ENCODE results near the gene EVI5.

EVI5 gene

DNA sequence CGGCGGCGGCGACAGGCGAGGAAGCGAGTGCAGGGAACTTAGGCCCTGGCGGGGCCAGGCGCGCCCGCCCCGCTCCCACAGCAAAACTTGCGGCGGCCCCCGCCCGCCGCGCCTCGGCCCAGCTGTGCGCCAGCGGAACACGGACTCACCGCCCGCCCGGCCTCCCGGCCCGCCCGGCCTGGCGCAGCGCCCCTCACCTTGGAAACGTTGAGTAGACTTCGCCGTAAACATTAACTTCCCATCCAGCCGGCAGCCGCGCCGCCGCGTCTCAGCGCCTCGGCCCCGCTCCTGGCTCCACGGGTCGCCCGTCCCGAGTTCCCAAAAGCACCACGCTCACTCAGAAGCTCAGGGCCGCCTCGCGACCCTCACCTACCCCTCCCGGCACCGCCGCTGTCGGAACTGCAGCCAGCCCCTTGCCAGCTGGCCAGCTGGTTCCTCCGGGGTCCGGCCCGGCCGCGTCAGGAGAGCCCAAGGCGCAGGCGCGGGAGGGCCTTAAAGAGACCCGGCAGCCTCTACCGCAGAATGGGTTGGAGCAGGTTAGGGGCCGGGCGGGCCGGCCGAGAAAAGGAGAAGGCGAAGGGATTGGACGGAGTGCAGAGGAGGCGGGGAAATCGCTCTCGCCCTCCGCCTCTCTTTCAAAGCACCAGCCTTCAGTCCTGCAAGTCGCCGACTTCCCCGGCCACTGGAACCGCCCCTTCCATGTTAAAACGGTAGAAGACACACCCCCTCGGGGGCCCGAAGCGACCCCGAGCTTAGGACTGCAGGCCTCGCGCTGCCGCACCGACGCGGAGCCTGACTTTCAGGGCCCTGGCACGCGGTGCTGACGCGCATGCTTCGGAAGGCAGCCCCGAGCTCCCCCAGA is at the start of gene EVI5:
Gene EVI5, minus strand, starts transcription at position 470 of the 862 bp plus-strand sequence. CDS start 48,562 bp downstream, outside the sequence.
- DNase-seq (ENCODE audit: low read depth) = peak; percentile 35

DNA sequence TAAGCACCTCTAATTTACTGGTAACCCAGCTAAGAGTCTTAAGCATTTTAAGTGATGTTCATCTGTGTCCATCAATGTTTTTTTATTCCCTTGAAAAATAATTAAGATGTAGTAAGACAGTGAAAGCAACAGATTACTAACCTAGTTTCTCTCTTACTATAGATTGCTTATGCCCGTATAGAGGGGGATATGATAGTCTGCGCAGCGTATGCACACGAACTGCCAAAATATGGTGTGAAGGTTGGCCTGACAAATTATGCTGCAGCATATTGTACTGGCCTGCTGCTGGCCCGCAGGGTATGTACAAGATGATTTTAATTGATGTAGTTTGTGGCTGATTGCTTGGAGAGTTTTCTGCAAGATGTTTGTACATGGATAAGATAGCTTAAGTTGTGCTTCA is 49.7 kb upstream of the EVI5 start:
- no peak for DNase-seq (ENCODE audit: low read depth)

DNA sequence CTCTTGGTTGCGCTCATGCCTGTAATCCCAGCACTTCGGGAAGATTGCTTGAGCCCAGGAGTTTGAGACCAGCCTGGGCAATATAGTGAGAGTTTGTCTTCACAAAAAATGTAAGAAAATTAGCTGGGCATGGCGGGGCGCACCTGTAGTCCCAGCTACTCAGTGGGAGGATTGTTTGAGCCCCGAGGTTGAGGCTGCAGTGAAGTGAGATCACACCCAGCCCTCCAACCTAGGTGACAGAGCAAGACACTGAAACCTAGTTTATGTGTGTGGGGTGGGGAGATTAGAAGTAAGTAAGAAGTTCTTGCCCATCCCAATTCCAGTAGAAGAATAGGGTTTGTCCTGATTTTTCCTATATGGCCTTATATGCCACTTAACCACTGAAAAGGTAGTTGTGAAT is 48.9 kb upstream of the EVI5 start:
- no peak for DNase-seq (ENCODE audit: low read depth)

DNA sequence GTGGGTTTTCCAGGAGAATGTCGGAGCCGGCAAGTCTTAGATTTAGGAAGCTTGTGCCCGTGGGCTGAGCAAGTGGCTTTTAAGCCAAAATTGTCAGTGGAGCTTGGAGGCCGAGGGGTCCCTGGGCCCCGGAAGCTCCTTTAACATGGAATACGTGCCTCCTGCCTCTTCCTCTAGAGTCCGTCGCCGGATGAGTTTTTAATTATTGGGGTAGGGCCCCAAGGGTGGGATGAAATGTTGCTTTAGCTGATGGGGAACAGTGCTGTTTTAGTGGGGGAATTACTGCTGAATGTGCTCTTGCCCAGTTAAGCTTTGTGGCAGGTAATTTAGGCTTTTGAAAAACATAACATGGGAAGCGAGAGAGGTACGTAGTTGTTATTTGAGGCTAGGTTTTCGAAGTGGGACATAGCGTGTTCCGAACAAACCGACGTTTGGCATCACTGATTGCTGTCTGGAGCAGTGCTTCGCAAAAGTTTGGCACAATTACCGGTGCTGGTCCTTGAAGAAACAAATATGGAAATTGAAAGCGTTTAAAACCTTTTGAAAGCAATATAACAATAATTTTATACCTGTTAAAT is 47.7 kb upstream of the EVI5 start:
- no peak for DNase-seq (ENCODE audit: low read depth)

DNA sequence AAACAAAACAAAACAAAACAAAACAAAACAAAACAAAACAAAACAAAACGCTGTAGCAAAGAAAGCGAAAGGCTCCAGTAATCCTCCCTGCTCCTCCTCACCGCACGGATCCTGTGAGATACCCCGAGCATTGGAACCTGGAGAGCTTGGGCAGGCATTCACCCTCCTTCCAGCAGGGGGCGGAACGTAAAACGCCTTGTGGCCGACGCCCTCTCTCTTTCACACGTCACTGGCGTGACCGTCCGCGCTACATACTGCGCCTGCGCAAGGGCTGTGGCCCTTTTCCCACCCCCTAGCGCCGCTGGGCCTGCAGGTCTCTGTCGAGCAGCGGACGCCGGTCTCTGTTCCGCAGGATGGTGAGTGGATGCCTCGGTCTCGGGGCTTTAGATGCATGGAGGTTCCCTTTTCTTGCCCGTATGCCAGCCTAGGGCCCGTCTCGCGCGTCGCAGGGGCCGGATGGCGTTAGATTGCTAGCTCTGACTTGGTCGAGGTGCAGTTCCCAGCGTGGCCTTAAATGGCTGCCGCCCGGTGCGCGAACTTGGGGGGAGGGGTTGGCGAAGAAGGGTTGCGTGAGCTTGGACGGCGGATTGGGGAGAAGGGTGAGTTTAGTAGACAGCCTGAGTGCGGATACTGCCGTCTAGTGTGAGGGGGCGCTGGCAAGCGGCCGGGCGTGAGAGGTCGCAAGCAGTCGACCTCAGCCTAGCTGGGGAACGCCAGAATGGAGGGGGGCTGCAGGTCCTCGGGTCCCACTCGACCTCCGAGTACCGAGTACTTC is 47.0 kb upstream of the EVI5 start, which contains the start of gene RPL5:
Gene RPL5, plus strand, starts transcription at position 279 of the 775 bp plus-strand sequence. Its CDS starts 75 bp downstream, at position 354.
- peak; percentile 94 for DNase-seq (ENCODE audit: low read depth)

DNA sequence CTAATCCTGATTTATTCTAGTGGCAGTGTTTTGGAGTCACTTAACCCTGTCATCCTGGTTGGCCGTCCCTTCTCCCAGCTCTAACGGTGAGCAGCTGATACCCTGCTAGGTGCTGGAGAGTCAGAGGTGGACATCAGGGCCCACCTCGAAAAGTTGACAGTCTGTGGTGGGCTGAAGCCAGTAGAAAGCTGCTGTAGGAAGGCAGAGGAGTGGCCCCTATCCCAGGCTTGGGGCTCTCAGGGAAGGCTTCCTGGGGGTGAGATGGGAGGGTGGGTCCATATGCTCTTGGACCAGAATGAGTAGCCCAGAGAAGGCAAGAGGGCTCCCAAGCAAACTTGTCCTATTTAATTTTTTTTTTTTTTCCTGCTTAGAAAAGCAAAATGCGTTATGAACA is 46.5 kb upstream of the EVI5 start:
- no peak for DNase-seq (ENCODE audit: low read depth)

DNA sequence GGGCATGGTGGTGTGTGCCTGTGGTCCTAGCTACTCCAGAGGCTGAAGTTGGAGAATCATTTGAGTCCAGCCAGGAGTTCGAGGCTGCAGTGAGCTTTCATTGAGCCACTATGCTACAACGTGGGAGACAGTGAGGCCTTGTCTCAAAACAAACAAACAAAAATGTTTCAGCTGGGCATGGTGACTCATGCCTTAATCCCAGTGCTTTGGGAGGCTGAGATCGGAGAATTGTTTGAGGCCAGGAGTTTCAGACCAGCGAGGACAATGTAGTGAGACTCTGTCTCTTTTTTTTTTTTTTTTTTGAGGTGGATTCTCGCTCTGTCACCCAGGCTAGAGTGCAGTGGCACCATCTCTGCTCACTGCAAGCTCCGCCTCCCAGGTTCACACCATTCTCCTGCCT is 41.9 kb upstream of the EVI5 start:
- DNase-seq (ENCODE audit: low read depth) = no peak

DNA sequence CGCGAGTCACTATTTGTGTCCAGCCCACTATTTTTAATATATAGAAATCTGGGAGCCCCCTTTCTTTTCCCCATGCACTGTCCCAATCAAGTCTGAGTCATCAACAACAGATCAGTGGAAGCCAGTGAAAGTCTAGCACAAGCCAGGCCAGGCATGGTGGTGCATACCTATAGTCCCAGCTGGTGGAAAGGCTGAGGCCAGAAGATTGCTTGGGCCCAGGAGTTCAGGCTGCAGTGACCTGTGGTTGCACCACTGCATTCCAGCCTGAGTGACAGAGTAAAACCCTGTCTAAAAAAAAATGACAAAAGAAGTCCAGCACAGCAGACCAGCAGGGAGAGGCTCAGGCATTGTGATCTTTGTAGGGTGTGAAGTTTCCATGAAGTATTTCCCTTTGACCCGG is 38.0 kb upstream of the EVI5 start:
- no peak for DNase-seq (ENCODE audit: low read depth)

DNA sequence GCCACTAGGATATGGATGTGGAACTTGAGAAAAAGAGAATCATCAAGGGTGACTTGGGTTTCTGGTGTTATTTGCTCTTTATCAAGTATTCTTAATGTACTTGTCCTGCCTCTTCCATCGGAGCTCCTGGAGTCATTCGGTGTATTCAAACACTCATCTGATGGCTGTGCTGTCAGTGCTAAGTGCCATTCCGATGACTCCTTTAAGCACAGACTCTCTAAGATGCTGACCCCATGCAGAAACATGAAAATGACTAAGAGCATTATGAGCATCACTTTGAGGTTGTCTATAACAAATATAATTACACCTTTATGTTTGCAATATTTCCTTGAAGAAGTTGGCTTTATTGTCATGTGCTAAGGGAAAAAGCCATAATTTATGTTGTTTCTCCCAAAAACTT is 35.6 kb upstream of the EVI5 start:
- DNase-seq (ENCODE audit: low read depth) = no peak

DNA sequence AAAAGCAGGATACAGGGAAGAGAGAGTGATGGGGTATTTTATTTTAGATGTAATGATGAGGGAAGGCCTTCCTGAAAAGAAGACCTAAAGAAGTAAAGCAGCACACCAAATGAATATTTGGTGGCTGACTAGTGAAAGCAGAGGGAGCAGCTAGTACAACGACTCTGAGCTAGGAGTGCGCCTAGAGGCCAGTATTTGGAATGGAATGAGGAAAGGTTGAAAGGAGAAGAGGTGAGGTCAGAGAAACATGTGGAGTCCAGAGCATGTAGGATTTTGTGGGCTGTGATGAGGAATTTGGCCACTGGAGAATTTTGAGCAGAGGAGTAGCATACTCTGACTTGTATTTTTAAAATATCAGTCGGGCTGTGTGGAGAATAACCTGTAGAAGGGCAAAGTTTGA is 35.1 kb upstream of the EVI5 start:
- DNase-seq (ENCODE audit: low read depth) = no peak

DNA sequence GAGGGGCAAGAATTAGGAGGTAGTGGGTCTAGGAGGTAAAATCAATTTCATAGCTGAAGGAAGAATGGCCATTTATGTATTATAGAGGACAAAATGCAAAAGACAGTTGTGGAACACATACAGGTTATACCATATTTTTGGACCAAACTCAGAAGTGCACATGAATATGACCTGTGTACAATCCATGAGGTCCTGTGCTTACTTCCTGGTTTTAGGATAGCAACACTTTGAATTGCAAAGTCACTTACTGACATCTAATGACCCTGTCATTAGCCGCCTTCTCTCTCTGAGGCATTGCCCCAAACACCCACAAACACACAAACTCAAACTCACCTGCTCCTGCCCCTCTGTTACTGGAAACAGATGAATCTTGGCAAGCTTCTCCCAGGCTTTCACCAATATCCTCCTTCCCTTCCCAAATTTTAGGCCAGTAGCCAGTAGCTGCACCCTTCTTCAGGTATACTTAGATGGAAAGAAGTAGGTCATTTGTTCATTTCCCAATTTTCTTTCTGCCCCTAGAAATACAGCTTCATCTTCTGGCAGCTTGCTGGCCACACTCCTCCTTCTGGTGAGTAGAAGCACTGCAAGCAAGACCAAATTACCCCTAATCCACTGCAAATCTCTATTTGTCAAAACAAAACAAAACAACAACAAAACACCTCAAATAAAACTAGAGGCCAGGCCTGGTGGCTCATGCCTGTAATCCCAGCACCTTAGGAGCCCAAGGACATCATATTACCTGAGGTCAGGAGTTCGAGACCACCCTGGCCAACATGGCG is 33.3 kb upstream of the EVI5 start:
- no peak for DNase-seq (ENCODE audit: low read depth)

DNA sequence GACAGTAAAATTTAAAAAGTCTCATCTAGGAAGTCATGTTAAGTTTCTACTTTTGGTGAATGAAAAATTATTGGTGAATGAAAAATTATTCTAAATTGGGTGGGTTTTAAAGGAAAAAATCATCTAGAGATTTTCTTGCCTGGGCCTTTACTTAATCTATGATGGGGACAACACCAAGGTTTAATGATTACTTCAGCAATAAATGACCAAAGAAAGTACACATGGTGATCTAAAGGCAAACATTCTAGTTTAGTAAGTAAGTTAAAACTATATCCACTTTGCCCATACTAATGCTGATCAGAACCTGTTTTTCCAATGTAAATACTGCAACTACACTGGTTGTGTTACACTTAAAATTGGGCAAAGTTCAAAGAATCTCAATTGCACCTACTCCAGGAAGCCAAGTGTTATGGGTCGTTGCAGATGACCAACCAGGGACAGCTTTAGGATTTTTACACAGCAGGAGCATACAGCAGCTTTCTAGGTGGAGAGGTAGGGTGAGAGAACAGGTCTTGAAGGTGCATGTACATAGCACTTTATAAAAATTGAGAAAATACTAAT is 32.3 kb upstream of the EVI5 start:
- no peak for DNase-seq (ENCODE audit: low read depth)

DNA sequence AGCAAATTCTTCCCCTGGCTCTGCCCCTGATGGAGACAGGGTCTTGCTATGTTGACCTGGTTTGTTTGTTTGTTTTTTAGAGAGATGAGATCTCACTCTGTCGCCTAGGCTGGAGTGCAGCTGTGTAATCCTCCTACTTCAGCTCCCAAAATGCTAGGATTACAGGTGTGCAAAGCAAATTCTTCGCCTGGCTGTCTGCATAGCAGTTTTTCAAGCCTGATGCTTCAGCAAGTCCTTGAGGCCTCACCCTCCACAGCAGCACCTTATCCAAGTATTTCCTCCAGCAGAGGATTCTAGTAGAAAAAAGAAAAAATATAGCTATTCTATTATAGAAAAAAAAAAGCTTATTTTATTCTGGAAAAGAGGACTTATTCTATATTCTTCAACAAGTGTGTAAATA is 31.8 kb upstream of the EVI5 start:
- no peak for DNase-seq (ENCODE audit: low read depth)

DNA sequence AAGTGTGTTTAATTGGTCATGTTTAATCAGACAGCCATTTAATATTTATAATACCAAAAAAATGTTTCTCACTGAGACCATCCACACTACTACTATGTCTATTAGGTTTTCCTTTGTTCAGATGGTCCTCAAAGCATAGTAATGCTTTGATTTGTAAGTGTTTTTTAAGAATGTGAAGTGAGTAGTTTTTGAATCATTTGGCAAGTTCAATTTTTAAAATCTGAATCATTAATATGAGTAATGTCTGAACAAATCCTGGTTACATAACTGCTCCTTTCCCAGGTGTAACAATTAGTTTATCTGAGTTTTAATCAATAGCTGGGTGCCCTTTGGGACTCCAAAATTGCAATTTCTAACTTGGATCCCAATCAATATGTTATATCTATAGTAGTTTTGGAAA is 23.5 kb upstream of the EVI5 start:
- DNase-seq (ENCODE audit: low read depth) = no peak

DNA sequence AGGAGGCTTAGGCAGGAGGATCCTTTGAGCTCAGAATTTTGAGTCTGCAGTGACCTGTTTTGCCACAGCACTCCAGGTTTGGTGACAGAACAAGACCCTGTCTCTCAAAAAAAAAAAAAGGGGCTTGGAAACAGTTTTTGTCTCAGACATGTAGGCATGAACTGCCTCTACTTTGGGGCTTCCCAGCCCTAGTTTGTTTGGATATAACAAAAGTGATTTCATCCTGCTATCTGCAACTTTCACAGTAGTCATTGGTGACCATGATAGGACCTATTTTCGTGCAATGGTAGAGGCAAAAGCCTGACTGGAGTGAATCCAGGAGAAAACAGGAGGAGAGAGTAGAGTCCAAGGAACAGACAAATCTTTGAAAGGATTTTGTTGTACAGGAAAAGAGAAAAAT is 20.3 kb upstream of the EVI5 start:
- DNase-seq (ENCODE audit: low read depth) = no peak

DNA sequence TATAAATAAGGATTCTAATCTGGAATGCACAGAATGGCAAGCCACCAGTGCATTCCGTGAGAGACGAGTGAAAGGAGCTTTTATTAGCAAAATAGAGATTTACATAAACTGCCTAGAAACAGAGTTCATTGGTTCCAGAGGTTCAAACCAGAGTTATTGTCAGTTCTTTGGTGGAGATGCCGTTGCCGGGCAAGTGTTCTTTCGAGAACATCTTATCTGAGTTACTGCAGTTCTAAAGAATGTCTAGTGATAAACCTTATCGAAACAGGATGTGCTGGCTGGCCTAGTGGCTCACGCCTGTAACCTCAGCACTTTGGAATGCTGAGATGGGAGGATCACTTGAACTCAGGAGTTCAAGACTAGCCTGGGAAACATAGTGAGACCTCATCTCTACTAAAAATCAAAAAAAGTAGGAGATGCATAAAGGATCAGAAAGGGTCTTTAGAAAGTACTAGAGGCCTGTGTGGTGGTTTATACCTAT is 19.9 kb upstream of the EVI5 start:
- DNase-seq (ENCODE audit: low read depth) = no peak

DNA sequence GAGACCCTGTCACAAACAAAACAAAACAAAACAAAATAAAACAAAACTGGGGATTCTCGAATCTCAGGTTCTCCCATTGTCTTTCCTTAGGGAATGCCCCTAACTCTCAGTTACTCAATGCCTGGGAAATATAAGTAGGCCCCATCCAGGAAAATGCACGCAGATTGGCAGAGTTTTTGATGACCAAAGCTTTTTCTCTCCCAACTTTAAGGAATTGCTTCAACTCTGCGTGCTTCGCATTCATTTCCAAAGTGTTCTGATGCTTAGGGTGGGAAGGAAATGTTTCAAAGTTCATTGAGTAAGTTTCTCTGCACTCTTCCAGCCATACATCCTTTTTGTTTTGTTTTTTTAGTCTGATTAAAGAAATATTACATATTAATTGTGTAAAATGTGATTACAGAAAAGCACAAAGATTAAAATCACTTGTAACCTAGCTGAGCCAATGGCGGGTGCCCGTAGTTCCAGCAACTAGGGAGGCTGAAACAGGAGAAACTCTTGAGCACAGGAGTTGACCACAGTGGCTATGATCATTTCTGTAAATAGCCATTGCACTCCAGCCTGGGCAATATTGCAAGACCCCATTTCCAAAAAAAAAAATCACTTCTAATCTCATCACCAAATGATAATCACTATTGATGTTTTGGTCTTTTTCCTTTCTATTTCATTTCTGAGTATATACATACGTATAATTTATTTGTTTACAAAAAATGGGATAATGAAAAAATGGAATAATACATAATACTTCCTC is 18.4 kb upstream of the EVI5 start:
- no peak for DNase-seq (ENCODE audit: low read depth)

DNA sequence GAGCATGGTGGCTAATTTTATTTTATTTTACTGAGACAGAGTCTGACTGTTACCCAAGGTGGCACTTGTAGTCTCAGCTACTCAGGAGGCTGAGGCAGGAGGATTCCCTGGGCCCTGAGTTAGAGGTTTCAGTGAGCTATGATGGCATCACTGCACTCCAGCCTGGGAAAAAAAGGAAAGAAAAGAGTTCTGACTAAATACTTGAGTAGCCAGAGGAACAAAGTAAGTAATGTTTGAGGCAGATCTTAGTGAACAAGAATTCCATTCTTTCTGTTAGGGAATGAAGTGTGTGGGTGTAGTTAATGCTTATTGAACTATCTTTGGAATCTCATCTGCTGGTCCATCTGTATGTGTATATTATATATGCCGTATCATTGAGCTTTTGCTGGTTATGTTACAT is 13.1 kb upstream of the EVI5 start:
- no peak for DNase-seq (ENCODE audit: low read depth)

DNA sequence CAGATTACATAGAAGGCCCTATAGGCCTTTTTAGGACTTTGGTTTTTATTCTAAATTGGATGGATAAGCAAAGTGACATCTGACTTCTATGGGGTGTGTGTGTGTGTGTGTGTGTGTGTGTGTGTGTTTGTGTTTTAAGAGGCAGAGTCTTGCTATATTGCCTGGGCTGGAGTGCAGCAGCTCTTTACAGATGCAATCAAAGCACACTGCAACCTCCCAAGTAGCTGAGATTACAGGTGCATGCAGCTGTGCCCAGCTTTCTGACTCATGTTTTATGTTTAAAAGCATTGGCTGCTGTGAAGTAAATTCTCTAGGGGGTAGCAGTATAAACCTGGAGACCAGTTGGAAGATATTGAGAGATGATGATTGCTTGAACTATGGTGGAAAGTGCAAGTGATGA is 12.4 kb upstream of the EVI5 start:
- no peak for DNase-seq (ENCODE audit: low read depth)

DNA sequence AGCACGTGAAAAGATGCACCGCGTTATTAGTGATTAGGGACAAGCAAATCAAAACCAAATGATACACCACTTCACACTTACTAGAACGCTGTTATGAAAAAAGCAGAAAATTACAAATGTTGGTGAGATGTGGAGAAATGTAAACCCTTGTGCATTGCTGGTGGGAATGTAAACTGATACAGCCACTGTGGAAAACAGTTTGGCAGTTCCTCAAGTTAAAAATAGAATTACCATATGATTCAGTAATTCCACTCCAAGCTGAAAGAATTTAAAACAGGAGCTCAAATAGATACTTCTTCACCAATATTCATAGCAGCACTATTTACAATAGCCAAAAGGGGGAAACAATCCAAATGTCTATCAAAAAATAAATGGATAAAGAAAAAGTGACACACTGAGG is 10.3 kb upstream of the EVI5 start:
- no peak for DNase-seq (ENCODE audit: low read depth)

DNA sequence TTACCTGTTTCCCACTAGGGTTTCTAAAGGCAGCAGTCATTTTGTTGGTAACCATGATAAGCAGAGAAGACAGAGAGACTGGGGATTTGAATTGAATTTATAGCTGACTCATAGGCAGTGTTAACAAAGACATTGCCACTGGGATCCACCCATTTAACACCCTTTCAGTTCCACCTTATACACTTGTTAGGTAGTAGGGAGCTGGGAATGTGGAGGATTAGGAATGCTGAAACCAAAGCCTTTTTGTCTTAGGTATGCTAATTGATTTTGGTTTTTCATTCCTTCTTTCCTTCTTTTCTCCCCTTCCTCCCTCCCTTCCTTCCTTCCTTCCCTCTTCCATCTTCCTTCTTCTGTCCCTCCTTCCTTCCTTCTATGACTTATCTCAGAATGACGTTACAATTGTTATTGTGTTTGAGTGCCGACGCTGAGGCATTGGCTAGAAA is 7.5 kb upstream of the EVI5 start:
- no peak for DNase-seq (ENCODE audit: low read depth)
